Measurements from ENCODE around the gene PTPRN.
"Not testable (repeated sequence)": the region's sequence is repeated elsewhere in the genome, so short reads cannot be mapped to it uniquely, and the experiment has no call there.

PTPRN gene

DNA sequence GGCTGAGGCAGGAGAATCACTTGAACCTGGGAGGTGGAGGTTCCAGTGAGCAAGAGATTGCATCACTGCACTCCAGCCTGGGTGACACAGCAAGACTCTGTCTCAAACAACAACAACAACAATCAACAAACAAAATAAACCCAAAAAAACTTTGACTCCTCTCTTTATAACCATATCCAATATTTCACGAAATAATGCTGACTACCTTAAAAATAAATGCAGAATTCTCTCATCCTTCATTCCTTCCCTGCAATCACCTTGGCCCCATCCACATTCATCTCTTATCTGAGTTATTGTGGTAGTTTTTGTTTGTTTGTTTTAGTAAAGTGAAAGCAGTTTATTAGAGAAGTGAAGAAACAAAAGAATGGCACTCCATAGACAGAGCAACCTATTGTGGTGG lies 3.2 kb downstream of the PTPRN start:
- DNase-seq, result no peak

DNA sequence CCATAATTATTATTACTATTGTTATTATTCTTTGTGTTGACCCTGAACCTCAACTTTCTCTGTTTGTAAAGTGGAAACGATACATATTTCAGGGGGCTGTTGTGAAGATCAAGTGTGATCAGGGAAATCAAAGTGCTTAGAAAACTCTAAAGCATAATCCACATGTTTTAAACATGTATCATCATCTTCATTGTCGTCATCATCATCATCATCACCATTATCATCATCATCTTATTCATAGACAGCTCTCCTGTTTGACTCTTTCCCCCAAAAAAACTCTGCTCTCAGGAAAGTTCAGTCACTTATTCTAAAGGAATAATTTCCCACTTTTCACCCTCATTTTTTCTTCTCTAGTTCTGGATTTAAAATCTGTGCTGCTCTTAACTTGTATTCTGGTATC lies 5.0 kb downstream of the PTPRN start:
- DNase-seq, result no peak

GRCh38 chr2:219302412-219302968 lies 6.7 kb downstream of the PTPRN start:
- no peak for DNase-seq

- no peak for DNase-seq
These were observed 9.2 kb downstream of the PTPRN start for GRCh38 chr2:219300022-219300421.

- no peak for DNase-seq
These were observed 9.8 kb downstream of the PTPRN start for GRCh38 chr2:219299372-219299760.

GRCh38 chr2:219298759-219299371 lies 10.3 kb downstream of the PTPRN start:
- DNase-seq, result peak; percentile 71

- DNase-seq, result no peak
These were observed 11.3 kb downstream of the PTPRN start for GRCh38 chr2:219297766-219298456.

DNA sequence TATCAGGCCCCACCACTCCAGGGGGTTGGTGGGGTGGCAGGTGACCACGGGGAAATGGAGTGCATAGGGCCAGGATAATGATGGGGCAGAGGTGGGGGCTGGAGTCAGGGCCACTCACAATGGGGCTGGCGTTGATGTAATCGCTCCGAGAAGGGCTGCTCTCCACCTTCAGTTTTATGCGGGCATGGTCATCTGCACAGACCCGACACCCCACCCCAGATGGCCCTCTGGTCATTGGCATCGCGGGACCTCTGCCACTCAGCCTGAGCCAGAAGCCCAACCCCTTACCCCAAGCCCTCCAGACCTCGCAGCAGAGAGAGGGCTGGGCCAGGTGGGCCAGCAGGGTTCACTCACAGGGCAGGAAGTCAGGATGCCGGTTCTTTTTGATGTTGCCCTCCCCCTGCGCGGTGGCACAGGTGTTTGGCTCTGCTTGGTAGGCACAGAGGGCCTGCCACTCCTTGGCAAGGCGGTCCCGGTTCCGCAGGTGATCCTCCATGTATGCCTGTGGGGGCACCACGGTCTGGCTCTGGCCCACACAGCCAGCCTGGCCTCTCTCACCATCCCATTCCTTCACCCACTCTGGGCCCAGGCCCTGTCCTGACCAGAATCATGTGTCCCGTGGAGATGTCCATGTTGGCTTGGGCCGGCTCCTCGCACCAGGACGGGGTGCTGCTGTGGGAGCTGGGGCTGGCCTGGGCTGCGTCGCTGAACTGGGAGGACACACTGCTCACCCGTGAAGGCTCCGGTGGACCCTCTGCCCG lies 12.4 kb downstream of the PTPRN start:
- DNase-seq, result no peak

DNA sequence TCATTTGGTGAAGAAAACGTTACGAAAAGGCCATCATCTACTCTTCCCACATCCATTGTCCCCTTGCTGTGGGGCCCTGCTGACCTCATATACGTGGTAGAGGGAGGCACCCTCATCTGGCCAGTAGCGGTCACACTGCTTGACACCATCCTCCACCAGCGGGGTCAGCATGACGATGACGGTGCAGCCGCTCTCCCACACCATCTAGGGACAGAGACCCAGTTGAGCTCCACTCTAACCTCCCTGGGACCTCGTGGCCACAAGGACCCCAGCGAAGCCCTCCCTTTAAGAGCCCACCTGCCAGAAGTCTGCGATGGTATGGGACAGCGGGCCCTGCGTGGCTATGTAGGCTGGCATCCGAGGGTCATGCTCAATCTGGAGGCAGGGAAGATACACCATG lies 13.1 kb downstream of the PTPRN start:
- no peak for DNase-seq

DNA sequence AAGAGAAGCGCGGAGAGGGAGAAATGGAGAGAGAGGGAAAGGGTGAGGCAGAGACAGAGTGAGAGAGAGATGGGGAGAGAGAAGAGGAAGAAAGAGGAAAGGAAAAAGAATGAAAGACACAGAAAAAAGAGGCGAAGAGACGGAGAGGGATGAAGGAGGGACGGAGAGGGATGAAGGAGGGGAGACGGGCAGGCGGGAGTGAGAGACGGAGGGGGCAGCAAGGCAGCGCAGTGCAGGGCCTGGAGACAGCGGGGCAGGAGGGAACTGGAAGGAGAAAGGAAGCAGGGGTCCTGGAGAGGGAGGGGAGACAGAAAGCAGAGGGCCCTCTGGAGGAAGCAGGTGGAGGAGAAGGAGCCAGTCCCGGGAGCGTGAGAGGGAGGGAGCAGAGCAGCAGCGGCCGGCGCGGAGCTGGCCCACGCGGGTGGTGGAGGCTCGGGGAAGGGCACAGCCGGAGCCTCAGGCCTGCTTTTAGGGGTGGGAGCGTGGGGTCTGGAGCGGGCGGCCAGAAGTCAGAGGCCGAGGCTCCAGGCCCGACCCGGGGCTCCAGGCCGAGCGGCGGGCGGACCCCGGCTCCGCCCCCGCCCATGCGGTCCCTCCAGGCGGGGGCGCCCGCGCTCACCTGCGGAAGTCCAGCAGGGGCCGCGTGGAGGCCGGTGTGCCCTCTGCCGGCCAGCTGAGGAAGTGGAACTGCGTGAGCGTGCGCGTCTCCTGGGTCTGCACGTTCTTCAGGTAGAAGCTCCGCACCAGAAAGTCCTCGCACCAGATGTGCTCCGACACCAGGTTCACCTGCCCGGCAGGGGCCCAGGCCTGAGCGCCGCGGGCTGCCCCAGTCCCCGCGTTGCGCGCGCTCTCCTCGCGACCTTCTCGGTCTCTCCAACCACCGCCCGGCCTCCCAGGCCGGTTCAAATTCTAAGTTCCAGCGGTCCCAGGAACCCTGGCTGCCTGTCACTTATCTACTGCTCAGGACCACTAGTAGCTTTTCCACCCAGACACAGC lies 14.5 kb downstream of the PTPRN start:
- peak; percentile 35 for DNase-seq

DNA sequence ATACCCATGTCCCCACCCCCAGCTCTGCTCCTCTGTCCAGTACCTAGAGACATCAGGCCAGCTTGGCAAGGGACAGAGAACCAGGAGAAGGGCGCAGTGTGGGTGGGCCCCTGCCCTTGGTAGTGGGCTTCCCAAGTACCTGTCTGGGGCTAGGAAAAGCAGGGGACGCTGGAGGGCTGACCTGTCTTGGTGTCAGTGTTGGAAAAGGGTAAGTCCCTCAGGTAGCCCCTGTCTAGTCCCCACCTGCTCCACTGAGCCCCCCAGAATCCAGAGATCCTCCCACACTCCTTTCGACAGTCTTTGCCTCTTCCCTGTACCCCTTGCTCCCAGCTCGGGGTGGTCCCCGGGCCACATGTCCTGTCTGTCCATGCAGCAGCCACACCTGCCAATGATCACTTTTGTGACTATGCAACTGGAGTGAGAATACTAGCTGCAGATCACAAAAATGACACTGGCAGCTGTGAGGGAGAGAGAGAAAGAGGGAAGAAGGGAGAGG lies 15.4 kb downstream of the PTPRN start:
- DNase-seq, result no peak

DNA sequence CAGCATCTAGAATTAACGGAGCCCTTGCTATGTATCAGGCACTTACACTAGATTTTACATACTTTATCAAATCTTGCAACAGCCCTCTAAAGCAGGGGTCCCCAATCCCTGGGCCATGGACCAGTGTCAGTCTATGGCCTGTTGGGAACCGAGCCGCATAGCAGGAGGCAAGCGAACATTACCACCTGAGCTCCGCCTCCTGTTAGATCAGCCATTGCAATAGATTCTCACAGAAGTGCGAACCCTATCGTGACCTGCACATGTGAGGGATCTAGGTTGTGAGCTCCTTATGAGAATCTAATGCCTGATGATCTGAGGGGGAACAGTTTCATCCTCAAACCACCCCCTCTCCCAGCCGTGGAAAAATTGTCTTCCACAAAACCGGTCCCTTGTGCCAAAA lies 16.6 kb downstream of the PTPRN start:
- no peak for DNase-seq

DNA sequence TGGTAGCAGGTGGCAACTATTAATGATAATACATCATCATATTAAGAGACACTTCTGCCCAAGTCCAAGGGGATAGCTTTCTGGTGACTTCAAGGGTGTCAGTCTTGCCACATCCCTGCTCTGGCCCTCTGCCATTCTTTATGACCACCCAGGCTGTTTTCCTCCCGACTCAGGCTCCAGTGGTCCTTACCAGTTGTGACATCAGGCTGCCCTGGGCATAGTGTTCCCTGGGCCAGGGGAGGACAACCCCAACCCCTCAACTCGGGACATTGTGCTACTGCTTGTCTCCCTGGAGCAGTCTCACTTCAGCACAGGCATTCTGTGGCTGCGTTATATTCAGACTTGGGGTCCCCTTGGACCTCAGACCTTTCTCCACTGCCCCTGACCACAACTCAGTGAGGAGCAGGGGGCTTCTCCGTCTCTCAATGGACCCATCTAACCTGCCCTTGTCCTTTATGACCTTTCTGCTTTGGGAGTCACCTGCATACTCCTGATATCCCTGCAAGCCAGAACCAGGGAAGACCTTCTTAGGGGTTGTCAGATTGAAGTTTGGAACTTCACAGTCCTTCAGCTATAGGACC lies 17.2 kb downstream of the PTPRN start:
- DNase-seq, result no peak

DNA sequence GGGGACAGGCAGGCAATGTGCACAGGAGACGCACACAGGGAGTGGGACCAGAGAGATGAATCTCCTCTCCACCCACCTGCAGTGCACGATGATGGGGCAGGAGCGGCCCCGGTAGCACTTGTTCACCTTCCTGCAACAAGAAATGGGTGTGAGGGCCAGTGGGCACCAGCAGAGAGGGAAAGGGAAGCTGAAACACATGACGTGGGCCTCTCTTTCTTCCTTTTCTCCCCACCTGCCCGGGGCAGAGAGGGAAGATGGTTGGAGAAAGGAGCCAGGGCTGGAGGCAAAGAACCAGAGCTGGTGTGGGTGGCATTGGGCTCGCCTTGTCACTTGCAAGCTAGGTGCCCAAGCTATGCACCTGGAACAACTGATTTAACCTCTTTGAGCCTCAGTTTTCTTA lies 17.8 kb downstream of the PTPRN start:
- no peak for DNase-seq

DNA sequence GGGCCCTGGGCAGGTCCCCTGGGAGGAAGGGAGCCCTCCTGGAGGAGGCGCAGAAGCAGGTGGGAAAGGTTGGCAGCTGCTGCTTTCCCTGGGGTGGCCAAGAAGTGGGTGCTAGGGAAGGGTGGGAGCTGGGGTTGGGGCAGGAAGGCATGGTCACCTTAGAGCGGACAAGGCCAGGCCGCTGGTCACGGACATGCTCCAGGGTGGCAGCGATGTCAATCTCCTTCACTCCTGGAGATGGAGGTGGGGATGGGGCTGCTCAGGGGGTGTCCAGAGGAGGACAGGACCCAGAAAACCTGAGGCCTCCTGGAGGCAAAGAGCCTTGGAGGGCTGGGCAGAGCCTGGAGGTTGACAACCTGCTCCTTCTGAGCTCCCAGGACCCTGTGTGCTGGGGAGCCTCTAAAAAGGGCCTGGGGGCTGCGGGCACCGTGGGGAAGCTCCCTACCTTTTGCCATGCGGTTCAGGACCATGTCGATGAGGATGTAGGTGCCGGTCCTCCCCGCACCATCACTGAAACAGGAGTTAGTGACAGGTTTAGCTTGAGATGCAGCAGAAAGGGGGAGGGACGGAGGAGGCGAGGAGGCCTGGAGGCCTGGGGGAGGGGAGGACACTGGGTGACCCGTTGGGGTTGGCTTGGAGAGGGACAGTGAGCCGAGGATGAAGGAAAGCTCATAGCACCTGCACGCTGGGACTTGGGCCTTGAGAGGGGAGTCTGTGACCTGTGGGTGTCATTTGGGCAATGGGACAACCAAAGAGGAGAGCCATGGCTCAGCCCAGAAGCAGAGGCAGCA lies 18.6 kb downstream of the PTPRN start:
- DNase-seq, result no peak

GRCh38 chr2:219289537-219290361 lies 19.5 kb downstream of the PTPRN start:
- no peak for DNase-seq

DNA sequence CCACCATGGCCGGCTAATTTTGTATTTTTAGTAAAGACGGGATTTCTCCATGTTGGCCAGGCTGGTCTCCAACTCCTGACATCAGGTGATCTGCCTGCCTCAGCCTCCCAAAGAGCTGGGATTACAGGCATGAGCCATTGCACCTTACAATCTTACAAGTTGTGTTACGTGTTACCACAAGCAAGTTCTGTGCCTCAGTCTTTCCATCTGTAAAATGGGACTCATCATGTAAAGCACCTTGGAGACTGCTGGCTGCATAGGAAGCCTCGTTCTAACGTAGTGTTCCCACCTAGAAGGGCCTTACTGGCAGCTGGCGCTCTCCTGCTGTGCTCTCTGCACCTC lies 20.0 kb downstream of the PTPRN start:
- DNase-seq, result no peak

- DNase-seq, result no peak
These were observed 21.5 kb downstream of the PTPRN start for GRCh38 chr2:219287580-219288265.

DNA sequence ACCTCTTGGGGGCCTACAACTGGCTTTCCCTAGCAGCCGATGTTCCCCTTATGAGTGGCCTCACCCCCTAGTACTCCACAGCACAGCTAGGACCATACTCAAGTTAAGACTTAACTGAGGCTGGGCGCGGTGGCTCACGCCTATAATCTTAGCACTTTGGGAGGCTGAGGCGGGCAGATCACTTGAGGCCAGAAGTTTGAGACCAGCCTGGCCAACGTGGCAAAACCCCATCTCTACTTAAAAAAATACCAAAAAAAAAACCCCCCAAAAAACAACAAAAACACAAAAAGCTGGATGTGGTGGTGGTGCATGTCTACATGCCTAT lies 22.1 kb downstream of the PTPRN start:
- DNase-seq, result not testable (repeated sequence)

Measured in DMS79 treated with DMSO at 0.1 percent for 48 hours (cell line).